Measurements from ENCODE around the gene TTC3.
"Not testable (repeated sequence)": the region's sequence is repeated elsewhere in the genome, so short reads cannot be mapped to it uniquely, and the experiment has no call there.

TTC3 gene

DNA sequence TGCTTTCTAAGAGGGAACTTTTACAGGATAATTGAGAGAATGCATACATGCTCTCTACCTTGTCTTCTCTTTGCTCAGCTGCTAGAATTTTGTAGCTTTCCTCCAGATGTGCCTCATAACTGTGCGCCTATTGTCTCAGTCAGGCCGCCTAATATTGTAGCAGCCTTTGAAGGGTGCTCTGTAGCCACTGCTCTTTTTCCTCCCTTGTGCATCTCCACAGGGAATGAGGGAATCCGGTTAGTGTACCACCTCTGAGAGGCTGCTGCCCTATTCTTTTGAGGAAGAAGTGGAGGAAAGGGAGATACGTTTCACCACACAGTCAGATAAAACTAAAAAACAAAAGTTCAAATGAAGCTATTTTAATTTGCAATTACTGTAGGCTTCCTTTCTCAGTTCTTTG is 22.8 kb downstream of the TTC3 start:
- DNase-seq: no peak

- no peak for DNase-seq
Observed at GRCh38 chr21:37098751-37099150, 25.7 kb downstream of the TTC3 start.

DNA sequence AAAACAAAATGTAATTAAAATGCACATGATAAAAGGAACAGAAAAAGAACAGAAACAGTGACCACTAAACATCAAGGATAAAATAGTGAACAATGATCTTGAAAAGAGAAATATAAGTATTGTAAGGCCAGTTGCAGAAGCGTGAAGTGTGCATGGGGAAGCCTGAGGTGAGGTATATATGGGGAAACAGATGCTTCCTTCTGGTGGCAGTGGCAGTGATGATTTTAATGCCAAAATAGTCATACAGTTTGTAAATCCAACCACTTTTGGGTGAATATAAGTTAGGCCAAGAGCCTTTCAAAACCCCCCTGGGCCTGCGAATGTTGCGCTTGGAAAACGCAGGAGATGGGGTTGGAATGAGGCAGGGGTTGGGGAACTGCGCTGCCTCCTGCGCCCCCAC is 27.3 kb downstream of the TTC3 start:
- no peak for DNase-seq

DNA sequence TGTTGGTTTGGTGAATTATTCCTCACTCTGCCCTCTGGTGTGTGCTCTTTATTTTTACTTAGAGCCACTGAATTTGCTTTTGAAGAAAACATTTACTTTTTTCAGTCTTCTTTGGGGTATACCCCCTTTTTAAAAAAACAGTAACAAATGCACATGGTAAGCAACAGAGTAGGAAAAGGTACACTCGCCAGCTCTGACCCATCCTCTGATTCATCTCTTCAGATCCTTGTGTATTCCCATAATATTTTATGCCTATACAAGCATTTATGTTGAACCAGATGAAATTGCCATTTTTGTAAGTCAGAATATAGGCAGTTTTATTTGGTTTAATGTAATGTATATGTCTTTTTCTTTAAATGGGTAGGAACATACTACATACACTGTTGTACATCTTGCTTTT is 28.3 kb downstream of the TTC3 start:
- DNase-seq: no peak

DNA sequence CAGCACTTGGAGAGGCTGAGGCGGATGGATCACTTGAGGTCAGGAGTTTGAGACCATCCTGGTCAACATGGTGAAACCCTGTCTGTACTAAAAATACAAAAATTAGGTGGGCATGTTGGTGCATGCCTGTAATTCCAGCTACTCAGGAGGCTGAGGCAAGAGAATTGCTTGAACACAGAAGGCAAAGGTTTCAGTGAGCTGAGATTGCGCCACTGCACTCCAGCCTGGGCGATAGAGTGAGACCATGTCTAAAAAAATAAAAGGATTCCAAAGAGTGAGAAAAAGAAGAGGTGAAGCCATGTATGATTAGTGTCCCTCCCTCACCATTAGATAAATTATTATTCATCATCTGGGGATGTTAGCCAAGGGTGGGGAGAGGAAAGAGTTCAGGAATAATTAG is 29.7 kb downstream of the TTC3 start:
- DNase-seq: not testable (repeated sequence)

DNA sequence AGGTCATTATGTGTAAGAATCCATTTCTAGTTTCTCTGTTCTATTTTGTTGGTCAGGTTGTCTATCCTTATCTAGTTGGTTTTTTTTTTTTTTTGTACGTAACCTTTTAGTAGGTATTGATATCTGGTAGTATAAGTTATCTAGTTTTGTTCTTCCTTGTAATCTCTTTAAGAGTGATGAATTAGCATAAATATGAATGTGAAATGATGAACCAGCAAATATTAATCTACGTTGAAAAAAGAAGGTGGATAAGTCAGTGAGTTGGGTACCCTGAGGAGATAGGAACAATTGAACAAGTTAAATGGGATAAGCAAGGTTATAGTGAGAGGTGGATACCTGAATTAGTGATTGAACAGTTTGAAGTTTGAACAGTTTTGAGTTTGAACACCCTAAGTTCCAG is 33.9 kb downstream of the TTC3 start:
- no peak for DNase-seq

DNA sequence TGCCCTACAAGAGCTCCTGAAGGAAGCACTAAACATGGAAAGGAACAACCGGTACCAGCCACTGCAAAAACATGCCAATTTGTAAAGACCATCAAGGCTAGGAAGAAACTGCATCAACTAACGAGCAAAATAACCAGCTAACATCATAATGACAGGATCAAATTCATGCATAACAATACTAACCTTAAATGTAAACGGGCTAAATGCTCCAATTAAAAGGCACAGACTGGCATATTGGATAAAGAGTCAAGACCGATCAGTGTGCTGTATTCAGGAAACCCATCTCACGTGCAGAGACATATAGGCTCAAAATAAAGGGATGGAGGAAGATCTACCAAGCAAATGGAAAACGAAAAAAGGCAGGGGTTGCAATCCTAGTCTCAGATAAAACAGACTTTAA is 38.0 kb downstream of the TTC3 start:
- DNase-seq: not testable (repeated sequence)

- DNase-seq: not testable (repeated sequence)
Observed at GRCh38 chr21:37114301-37114700, 41.2 kb downstream of the TTC3 start.

DNA sequence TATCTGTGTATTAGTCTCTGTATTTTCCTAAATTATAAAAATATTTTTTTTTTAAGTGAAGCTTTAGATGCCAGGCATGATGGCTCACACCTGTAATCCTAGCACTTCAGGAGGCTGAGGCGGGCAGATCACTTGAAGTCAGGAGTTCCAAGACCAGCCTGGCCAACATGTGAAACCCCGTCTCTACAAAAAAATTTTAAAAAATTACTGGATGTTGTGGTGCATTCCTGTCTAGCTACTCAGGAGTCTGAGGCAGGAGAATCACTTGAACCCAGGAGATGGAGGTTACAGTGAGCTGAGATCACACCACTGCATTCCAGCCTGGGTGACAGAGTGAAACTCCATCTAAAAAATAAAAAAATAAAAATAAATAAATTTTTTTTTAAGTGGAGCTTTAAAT is 43.4 kb downstream of the TTC3 start:
- not testable (repeated sequence) for DNase-seq

DNA sequence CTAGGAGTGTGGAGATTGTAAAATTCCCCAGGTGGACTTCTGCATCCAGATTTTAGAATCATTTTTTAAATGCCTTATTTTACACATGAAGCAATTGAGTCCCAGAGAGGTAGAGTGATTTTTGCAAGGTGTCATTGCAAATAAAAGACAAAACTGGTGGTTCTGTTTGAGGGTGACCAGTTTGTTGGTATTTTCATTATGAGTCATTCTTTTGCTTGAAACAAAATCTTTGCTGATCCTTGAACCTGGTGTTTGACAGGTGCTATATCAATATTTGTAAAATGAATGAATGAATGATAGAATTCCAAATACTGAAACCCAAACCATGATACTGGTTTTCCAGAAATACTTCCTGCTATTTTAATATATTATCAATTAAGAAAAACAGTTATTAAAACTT is 44.1 kb downstream of the TTC3 start:
- no peak for DNase-seq

DNA sequence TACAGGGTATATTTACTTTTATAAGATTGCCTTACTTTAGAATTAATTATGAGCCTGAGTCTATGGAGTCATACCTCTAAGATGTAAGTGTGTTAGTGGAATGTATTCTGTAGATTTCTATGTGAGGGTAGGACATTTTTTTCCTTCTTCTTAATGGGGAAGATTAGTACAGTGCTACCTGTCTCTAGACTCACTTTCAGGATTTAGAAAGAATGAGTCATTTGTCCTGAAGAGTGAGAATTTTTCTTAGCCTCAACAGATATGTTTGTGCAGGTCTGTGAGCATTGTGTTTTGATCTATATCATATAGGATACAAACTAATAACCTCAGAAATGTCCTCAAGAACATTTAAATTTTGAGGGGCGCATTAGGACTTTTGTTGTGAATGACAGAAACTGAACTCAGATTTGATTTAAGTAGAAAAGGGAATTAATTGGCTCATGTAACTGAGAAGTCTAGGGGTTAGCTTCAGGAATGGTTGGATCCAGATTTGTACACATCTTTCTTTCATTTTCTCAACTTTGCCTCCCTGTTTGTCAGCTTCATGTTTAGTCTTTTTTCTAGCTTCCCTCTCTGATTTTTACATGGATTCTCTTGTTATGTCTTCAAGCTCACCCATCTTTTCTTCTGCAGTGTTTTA is 45.3 kb downstream of the TTC3 start:
- DNase-seq: no peak

GRCh38 chr21:37119421-37120218 is 46.6 kb downstream of the TTC3 start:
- no peak for DNase-seq

DNA sequence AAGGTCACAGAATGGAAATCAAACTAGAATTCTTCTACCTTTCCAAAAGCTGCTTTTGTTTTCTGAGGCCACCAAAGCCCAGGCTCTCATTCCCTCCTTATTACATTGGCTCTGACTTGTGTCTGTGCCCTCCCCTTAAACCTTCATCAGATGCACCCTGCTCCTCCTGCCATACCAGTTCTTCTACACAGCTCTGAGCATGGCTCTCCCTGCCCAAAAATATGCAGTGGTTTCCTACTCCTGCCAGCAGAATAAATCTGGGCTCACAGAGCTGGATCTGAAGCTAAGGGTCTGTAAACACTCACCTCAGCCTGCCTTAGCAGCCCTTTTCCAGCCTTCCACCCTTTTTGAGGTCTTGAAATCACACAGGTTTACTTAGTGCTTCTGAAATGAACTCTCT is 55.0 kb downstream of the TTC3 start:
- DNase-seq: no peak

GRCh38 chr21:37130971-37131370 is 57.9 kb downstream of the TTC3 start:
- DNase-seq: no peak

DNA sequence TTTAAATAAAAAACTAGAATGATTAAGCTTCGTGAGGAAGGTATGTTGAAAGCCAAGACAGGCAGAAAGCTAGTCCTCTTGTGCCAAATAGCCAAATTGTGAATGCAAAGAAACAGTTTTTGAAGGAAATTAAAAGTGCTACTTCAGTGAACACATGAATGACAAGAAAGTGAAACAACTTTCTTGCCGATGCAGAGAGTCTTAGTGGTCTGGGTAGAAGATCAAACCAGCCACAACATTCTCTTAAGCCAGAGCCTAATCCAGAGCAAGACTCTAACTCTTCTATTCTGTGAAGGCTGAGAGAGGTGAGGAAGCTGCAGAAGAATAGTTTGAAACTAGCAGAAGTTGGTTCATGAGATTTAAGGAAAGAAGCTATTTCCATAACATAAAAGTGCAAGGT is 63.2 kb downstream of the TTC3 start:
- DNase-seq: no peak

GRCh38 chr21:37136744-37137143 is 63.7 kb downstream of the TTC3 start:
- no peak for DNase-seq

- DNase-seq: no peak
Observed at GRCh38 chr21:37139154-37139553, 66.1 kb downstream of the TTC3 start.

DNA sequence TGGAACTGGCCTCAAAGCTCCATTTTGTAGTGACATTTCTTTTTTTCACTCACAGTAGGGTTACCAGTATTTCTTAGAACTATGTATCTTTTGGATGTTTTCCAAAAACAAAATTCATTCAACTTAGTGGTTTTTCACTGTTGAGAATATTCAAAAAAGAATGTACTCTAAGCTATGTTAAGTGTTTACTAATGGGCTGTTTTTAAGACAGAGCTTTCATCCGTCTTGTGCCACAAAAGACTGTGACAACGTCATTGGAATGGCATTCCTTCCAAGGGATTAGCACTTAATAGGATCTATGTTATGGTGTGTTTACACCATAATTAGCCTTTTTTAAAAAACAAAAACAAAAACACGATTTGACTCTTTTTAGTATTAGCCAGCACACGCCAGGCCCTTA is 66.8 kb downstream of the TTC3 start:
- no peak for DNase-seq

- DNase-seq: not testable (repeated sequence)
Observed at GRCh38 chr21:37143392-37143791, 70.3 kb downstream of the TTC3 start.

DNA sequence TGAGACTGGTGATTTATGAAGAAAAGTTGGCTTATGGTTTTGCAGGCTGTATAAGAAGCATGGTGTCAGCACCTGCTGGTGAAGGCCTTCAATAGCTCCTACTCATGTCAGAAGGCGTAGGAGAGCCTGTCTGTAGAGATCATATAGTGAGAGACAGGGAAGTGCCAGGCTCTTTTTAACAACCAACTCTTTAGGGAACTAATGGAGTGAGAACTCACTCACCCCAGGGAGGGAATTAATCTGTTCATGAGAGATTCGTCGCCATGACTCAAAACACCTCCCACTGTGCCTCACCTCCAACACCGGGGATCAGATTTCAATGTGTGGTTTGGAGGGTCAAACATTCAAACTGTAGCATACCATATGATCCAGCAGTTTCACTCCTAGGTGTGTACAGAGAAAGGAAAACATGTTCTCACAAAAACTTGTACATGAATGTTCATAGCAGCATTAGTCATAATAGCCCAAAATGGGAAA is 72.6 kb downstream of the TTC3 start:
- DNase-seq: no peak

GRCh38 chr21:37146320-37147235 is 73.5 kb downstream of the TTC3 start:
- no peak for DNase-seq

DNA sequence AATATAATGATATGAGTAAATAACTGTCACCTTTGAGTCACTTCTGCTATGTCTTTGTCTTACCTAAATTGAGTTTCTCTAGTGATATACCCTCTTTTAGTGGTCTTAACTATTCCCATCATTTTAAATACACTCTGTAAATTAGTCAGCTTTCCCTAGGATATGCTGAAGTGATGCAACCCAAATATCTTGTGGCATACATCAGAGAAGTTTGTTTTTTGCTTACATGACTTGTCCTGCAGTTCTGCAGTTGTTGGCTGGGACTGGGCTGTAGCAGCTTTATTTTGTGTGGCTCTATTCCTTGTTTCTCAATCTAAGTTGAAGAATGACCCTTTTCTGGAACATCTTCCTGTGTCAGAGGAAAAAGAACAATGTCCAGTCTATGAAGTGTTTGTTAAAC is 76.4 kb downstream of the TTC3 start:
- DNase-seq: no peak

DNA sequence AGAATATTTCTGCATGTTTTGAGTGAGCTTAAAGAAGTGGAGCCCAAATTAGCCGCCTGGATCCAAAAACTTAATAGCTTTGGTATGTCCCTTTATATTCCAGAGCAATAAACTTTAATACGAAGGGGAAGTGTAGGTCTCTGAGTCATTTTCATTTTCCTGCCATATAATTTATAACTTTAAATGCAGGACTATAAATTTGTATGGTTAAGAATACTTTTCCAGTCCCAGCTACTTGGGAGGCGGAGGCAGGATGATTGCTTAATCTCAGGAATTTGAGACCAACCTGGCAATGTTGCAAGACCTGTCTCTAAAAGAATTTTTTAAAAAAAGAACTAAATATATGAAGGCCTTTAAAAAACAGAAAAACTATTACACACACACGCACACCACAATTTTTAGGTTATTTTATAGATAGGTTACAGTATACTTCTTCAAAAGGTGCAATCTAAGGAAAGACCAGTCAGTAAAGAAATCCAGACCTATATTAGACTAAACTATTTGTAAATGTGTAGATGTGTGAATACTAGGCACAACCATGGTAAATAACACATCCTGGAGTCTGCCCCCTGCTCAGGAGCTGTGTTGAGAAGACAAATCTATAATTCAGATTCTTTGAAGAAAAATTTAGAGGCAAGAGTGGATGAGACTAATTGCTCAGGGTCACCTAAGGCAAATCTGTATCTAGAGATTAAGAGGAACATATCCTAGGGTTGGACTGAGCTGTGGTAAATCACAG is 80.3 kb downstream of the TTC3 start:
- no peak for DNase-seq

All from stimulated activated naive CD4-positive, alpha-beta T cell treated with Interleukin-2 at 50 U/mL for 16 hours (primary cell).